Fibroblast of skin of scalp (primary cell): Measurements from ENCODE around the gene OR2AT4.
A peak's percentile ranks its signal among the peaks of the same experiment; 100 is the strongest.
"Not testable (repeated sequence)": the region's sequence is repeated elsewhere in the genome, so short reads cannot be mapped to it uniquely, and the experiment has no call there.

ENCODE experiments used
- DNase-seq: peaks from one replicate; pipeline ENCODE4 v3.0.0-alpha.2; 2013

OR2AT4 gene

DNA sequence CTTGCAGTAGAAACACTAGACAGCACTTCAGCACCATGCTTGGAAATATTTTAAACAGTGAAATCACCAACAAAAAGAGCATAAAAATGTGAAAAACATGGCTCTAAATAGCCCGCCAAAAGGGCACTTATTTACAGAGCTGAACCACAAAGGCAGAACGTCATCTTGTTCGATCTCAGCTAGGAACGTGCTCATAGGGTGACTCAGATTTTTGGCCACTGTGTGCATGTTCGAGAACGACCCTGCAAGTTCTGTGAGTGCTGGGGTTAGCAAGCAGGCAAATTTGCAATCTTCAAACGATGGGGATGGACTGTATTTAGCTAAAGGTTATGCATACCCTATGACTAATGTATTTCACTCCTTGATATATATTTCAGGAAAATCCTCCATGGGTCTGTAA, 30.6 kb downstream of the OR2AT4 start:
- DNase-seq, result no peak

DNA sequence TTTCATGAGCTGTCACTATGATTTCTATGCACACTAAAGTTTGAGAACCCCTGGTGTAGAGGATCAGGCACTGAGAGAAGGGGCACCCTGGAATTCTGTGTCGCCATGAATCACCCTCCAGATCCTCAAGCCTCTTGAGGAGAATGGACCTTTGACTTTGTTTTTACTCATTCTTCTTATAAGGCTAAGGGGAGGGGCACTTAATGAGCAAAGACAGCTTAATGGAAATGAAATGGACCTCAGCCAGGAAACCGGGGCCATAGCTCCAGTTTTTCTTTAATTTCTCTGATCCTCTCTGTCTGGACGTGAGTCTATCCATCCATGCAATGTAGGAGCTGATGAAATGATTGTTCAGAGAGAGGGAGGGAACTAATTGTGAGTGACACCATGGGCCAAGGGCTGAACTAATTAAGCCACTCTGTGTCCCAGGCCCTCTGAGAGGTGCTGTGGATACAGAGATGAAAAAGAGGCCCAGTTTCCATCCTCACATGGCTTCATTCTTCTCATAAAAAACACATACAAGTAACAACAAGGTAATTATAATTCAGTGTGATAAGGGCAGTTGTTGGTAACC, 32.8 kb downstream of the OR2AT4 start:
- DNase-seq, result no peak

DNA sequence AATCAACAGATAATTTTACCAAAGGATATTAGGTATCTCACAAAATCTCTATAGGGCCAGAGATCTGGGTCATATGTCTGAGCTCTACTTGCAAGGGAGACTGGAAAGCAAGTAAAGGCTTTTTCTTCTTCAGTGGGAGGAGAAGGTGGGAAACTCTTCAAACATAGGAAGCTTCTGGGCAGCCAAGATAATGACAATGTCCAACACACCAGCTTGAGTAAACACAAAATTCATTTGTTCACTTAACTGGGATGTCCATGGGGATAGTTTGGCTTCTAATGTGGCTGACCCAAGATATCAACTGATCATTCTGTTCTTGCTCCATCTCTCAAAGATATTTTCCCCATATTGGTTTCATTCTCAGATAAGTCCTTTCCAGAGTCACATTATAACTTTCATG, 37.4 kb downstream of the OR2AT4 start:
- no peak for DNase-seq

DNA sequence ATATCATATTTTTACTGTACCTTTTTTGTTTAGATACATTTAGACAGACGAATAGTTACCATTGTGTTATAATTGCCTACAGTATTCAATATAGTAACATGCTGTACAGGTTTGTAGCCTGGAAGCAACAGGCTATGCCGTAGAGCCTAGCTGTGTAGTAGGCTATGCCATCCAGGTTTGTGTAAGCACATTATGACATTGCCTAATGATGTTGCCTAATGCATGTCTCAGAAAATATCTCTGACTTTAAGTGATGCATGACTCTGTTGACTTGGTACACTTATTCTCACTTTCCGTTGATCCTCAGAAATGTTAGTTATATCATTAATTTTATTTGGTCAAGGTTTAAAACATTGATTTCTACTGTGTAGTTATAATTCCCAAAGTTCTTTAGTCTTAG, 39.9 kb downstream of the OR2AT4 start:
- no peak for DNase-seq

DNA sequence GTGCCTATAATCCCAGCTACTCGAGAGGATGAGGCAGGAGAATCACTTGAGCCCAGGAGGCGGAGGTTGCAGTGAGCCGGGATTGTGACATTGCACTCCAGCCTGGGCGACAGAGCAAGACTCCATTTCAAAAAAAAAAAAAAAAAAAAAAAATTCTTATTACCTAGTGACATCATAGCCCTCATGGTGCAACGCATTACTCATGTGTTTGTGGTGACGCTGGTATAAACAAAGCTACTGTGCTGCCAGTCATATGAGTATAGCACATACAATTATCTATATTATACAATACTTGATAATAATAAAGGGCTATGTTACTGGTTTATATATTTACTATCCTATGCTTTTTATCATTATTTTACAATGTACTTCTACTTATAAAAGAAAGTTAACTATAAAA, 41.2 kb downstream of the OR2AT4 start:
- DNase-seq, result no peak

DNA sequence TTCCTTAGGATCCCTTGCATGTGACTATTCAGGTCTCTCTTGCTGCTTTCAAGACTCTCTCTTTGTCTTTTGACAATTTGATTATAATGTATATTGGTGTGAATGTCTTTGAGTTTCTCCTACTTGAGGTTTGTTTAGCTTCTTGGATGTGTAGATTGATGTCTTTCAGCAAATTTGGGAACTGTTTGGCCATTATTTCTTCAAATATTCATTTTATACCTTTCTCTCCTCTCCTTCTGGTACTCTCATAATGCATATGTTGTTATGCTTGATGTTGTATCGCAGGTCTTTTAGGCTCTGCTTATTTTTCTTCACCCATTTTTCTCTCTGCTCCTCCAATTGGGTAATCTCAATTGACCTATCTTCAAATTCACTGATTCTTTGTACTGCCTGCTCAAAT, 44.2 kb downstream of the OR2AT4 start:
- DNase-seq, result no peak

DNA sequence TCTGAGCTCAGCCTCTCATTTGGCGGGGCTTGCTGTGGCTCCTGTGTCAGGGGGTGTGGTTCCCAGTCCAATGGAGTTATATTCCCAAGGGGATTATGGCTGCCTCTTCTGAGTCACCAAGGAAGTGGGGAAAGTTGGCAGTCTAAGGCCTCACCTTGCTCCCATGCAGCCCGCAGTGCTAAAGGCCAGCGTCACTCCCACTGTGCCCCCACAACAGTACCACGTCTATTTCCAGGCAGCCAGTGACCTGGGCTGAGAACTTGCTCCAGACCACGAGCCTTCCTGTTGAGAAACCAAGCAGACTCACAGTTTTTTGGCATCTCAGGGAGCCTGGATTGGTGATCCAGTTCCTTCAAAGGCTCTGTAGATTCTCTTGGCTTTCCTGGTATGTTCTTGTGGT, 45.6 kb downstream of the OR2AT4 start:
- DNase-seq, result no peak

DNA sequence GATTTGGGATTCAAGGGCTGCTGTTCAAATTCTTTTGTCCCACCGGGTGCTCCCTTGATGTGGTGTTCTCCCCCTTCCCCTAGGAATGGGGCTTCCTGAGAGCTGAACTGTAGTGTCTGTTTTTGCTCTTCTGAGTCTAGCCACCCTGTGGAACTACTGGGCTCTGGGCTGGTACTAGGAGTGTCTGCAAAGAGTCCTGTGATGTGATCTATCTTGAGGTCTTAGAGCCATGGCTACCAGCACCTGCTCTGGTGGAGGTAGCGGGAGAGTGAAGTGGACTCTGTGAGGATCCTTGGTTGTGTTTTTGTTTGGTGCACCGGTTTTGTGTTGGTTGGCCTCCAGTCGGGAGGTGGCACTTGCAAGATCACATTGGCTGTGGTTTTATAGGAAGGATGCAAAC, 46.2 kb downstream of the OR2AT4 start:
- DNase-seq, result no peak

DNA sequence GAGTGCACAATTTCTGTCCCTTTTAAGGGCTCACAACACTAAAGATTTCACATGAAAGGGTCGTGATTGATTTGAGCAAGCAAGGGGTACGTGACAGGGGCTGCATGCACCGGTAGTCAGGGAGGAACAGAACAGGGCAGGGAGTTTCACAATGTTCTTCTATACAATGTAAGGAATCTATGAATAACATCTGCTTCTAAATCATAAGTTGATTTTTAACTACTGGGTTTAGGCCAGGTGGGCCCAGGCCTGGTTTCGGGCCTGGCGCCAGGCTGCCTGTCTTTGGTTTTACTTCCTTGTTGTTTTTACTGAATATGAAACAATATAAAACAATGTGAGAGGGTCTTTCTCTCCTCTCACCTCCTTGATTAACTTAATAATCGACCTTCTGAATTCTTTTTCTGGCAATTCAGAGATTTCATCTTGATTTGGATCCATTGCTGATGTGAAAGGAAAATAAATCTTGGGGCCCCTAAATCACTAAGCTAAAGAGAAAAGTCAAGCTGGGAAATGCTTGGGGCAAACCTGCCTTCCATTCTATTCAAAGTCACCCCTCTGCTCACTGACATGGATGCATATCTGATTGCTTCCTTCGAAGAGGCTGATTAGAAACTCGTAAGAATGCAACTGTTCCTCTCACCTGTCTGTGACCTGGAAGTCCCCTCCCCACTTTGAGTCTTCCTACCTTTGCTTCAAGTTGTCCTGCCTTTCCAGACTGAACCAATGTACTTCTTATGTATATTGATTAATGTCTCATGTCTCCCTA, 47.0 kb downstream of the OR2AT4 start:
- DNase-seq, result not testable (repeated sequence)

DNA sequence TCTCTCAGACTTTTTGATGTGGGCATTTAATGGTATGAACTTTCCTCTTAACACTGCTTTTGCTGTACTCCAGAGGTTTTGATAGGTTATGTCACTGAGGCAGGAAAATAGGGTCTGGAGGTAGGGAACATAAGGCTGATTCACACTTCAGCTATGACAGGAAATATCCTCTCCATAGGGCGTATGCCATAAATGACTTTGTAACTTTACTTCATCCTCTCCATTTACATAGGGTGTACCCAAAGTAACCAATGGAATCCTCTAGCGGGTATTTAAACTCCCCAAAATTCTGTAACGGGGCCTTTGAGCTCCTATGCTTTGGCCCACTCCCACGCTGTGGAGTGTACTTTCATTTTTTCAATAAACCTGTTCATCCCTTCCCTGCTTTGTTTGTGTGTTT, 49.5 kb downstream of the OR2AT4 start:
- DNase-seq, result no peak

DNA sequence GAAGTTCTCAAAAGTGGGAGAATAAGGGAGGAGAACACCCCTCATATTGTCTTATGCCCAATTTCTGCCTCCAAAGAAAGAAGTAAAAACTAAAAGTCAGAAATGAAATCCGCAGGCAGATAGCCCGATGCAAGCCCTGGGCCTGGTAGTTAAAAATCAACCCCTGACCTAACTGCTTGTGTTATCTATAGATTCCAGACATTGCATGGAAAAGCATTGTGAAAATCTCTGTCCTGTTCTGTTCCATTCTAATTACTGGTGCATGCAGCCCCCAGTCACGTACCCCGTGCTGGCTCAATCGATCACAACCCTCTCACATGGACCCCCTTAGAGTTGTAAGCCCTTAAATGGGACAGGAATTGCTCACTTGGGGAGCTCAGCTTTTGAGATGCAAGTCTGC, 50.0 kb downstream of the OR2AT4 start:
- not testable (repeated sequence) for DNase-seq

DNA sequence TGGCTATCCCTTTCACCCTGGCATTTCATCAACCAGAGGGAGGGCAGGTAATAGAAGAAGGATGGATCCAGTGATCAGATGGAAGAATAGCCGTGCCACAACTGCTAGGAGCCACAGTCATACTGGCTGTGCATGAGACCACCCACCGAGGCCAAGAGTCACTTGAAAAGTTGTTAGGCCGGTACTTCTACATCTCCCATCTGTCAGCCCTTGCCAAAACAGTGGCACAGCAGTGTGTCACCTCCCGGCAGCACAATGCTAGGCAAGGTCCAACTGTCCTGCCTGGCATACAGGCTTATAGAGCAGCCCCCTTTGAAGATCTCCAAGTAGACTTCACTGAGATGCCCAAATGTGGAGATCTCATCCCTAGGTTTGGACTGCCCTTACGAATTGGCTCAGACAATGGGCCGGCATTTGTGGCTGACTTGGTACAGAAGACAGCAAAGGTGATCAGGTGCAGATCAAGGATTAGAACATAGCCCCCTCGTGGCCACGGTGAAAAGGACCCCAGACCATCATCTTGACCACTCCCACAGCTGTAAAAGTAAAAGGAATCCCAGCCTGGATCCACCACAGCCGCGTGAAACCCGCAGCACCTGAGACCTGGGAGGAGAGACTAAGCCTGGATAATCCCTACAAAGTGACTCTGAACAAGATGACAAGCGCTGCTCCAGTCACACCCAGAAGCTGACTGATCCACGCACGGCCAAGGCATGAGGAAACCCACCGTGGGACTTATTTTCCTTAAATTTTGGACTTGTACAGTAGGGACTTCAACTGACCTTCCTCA, 52.1 kb downstream of the OR2AT4 start:
- DNase-seq, result not testable (repeated sequence)

DNA sequence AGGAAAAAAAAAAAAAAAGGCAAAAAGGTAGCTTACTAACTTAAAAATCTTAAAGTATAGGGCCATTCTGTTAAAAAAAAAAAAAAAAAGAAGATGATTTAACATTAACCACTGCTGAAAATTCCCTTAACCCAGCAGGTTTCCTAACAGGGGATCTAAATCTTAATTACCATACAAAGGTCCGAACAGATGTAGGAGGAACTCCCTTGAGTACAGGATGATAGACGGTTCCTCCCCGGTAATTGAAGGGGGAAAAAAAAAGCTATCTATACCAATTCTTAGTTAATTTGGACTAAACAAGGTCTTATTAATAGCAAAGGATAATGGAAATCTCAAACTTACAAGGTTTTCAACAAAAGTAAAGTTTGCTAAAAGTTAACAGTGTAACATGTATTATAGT, 54.9 kb downstream of the OR2AT4 start:
- DNase-seq, result not testable (repeated sequence)

DNA sequence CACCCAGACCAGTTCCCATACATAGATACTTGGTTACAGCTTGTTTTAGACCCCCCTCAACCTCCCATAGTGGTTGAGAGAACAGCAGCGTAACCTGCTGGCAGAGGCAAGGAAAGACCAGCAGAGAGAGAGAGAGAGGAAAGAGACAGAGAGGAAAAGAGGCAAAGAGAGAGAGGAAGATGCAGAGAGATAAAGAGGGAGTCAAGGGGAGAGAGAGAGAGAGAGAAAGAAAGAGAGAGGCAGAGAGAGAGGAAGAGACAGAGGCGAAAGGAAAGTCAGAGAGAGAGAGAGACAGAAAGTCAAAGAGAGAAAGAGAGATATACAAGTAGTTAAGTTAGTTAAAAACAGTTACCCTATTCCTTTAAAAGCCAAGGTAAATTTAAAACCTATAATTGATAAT, 55.4 kb downstream of the OR2AT4 start:
- no peak for DNase-seq

DNA sequence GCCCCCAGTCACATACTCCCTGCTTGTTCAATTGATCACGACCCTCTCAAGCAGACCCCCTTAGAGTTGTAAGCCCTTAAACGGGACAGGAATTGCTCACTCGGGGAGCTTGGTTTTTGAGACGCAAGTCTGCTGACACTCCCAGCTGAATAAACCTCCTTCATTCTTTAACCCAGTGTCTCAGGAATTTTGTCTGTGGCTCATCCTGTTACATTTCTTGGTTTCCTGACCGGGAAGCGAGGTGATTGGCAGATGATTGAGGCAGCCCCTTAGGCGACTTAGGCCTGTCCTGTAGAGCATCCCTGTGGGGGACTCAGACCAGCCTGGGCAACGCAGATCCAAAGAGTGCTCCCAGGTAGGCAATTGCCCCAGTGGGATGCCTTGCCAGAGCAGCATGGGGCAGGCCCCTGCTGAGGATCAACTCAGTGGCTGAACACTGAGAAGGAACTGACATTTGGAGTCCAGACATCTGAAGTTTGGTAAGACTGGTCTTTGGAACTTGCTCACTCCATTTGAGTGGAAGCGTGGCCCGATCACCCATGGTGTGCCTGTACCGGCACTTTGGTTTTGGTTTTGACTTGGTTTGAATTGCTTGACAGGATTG, 56.4 kb downstream of the OR2AT4 start:
- DNase-seq, result no peak

DNA sequence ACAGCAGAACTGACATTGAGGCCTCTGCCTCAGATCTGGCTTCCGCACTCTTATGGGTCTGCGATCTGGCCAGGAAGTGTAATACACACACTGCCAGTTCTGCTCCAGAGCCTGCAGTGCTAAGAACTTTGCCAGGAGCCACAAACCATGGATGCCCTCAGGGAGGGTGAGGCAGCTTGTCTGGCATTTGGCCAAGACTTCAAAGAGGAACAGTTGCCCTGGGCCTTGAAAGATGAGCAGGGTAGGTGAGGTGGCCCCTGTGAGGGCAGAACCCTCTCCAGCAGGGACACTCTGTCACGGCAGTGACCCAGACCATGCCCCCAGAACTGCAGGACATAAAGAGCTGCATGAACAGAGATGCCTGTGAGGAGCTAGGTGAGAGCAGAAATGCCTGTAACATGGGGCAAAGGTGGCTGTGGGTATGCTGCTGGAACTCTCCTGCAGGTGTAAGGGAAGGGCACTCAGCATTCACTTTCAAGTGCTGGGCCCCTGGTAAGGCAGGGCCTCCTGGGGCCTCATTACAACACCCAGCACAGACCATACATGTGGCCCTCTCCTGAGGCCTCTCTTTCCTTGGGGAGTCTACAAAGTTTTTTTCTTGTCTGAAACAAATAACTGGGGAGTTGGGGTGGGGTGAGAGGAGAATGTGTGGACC, 60.6 kb downstream of the OR2AT4 start:
- DNase-seq, result no peak

DNA sequence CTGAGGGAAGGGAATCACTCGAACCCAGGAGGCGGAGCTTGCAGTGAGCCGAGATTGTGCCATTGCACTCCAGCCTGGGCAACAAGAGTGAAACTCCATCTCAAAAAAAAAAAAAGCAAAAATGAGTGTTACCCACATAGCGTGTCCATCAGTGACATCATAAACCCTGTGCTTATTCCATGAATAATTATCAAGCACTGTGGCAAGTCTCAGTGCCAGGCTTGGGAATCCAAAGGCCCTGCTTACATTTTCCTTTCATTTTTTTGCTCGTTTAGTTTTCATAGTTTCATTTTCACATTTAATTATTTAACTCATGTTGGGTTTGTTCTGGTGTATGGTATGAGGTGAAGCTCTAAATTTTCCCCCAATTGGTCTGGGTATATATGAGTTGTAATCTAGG, 61.4 kb downstream of the OR2AT4 start:
- no peak for DNase-seq

DNA sequence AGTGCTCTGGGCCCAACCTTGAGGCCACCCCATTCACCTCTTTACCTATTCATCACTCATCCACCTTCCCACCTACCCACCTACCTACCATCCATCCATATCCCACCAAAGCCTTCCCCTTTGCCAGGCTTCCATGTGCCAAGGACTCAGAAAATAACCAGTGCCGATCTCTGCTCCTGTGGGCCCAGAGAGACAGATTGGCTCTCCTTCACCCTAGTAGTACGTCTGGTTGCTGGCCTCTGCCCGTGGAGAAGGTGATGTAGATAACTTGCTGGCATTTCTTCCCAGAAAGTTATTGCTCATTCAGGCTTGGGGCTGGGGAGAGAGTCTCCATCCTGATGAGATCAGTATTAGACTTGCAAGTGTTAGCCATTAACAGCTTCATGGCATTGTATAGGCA, 62.8 kb downstream of the OR2AT4 start:
- DNase-seq, result no peak

DNA sequence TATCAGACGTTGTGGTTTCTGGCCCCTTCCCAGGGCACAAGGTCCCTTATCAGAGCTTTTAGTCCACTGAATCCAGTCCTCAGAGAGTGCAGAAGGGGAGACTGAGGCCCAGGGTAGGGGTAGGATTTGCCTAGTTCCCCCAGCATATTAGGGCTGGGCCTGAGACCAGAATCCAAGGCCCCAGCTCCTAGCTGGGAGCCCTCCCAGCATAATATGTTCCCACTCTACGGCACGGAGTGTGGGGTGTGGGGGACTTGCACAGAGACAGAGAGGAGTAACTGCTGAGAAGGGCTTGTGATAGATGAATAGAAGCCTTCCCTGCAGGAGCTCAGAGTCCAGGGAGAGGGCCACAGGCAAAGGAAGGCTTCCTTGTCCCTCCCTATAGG, 64.1 kb downstream of the OR2AT4 start:
- DNase-seq, result no peak

DNA sequence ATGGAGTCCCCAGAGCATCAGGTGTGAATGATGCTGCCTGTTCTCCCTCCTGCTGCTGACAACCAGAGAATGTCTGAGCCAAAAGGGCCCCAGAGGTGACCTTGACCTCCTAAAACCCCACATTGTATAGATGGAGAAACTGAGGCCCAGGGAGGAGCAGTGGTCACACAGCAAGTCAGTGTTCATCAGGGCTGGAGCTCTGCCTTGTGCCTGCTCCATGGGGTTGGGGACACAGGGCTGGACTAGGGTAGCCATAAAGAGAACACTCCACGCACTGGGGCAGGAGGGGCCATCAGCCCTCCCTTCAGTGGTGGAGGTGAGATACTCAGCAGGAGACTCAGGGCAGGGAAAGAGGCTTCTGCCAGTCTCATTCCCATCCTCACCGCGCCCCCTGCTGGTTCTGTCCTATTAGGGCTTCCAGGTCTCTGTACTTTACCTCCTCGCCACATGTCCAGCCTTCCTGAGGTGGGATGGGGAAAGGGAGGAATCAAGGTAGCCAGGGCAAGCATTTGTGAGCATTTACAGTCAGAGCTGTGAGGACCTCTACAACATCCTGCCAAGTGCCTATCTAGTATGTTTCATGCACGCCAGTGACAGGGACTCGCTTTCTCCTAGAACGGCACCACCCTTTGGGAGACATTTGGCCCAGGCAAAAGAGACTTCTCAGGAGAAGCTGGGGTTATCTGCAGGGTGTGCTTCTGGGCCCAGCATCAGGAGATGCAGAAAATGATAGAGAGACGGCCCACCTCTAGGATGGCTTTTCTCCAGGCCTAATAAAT, 64.7 kb downstream of the OR2AT4 start:
- peak; percentile 52 for DNase-seq
